ENCODE measurements around the gene SMG7.

Gene SMG7

GRCh38 chr1:183516725-183517124 is 44.4 kb downstream of the SMG7 start:
- DNase-seq: no peak

GRCh38 chr1:183517401-183517800 is 45.1 kb downstream of the SMG7 start:
- DNase-seq: no peak

DNA sequence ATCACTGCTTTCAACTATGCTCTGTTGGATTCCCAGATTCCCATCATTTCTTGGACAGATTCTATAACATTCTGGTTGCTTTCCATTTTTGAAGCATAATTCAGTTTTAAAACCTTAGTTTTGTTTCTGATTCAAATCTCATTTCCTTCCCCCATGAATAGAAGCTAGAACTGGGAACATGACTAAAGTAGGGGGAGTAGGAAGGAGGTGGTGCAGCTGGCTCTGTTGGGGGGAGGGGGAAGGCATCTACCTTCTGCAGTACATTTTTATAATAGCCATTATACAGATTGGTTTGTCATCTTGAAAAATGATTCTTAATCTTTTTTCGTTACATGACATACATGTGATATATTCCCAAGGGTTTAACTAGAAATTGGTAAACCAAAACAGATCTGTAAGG is 48.1 kb downstream of the SMG7 start:
- DNase-seq: no peak

GRCh38 chr1:183522104-183522503 is 49.8 kb downstream of the SMG7 start:
- DNase-seq: no peak

DNA sequence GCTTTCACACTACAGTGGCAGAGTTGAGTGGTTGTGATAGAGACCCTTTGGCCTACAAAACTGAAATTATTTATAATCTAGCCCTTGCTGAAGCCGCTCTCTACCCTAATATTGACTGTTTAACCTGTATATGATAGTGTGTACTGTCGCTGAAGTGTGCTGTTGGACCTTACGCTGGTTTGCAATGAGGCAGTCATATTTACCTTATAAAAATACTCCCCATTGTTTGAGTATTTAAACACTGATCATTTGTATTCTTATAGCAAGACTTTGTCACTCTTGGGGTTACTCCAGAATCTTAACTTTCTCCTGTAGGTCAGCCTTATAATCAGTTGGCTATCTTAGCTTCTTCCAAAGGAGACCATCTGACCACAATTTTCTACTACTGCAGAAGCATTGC is 56.3 kb downstream of the SMG7 start:
- no peak for DNase-seq

GRCh38 chr1:183533617-183534174 is 61.4 kb downstream of the SMG7 start:
- DNase-seq: no peak

- DNase-seq: no peak
These were observed 65.1 kb downstream of the SMG7 start for GRCh38 chr1:183537405-183537804.

DNA sequence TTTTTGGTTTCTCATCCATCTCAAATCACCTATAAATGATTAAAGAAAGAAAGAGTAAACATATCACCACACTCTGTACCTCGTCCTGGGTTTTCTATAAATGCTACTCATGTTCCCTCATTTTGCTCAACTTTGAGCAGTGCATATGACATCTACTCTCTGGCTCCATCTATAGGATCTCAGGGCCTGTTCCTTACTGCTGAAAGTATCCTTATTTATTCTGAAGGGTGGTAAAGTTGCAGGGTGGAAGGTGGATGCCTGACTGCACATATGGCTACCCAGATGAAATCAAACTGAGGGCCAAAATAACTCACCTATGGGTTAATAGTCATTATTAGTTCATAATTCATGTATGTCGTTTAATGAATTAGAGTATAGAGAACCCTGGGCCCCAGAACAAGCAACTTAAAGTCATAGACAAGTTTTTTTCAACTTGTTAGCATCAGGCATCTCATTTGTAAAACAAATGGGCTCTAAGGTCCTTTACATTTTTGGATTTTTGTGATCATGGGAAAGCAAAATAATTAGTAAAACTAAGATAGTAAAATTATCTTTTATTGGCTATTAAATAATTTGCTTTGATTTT is 71.4 kb downstream of the SMG7 start:
- DNase-seq: peak in 1 of 2 experiments; percentile 31

DNA sequence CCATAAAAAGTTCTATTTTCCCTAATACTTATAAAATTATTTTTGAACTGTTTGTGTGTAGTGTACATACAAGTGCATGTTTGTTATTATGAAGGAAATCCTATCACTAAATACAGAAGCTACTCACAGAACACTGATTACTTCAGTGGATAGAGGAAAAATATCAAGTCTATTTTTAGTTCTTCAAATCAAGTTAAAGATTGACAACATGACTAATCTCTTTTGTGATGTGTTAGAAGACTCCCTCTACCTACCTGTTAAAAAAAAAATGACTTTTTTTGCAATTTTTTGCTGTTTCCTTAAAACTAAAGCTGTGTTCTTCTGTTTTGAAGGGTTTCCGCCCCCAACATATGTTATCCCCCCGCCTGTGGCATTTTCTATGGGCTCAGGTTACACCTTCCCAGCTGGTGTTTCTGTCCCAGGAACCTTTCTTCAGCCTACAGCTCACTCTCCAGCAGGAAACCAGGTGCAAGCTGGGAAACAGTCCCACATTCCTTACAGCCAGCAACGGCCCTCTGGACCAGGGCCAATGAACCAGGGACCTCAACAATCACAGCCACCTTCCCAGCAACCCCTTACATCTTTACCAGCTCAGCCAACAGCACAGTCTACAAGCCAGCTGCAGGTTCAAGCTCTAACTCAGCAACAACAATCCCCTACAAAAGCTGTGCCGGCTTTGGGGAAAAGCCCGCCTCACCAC is 72.4 kb downstream of the SMG7 start:
- peak in 1 of 2 experiments; percentile 4 for DNase-seq

DNA sequence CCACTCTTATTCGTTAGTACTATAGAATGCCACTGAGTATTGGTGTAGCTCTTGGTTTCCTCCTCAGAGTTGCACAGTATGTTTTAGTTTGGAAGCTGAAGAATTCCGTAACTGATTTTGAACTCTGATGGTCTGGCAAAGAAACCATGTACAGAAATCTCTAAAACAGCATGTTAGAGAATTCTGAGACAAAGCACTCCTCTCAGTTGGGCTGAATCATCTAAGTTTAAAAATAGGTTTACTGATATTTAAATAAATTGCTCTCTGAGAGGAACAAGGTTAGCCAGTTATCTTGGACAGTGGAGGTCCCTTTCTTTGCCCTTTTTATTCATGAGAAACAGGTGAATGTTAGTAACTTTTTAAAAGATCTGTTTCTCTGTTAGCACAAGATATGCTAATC is 74.1 kb downstream of the SMG7 start:
- no peak for DNase-seq

DNA sequence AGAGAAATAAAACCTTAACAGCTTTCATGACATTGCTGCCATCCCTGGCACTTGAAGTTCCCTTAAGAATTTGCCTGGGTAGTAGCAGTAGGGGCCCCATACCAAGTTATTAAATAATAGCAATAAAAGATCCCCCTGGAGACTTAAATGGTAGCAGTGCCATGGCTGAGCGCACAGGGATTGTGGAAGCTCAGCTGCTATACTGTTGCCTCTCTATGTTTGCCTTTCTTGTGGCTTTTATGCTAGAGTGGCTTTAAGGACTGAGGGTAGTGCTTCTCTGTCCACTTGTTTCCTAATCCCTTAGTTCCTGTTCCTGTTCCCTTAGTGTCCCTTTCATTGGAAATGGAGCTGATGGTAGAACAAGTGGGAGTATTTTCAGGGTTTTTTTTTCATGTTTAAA is 75.8 kb downstream of the SMG7 start:
- DNase-seq: peak; percentile 31 to 46

DNA sequence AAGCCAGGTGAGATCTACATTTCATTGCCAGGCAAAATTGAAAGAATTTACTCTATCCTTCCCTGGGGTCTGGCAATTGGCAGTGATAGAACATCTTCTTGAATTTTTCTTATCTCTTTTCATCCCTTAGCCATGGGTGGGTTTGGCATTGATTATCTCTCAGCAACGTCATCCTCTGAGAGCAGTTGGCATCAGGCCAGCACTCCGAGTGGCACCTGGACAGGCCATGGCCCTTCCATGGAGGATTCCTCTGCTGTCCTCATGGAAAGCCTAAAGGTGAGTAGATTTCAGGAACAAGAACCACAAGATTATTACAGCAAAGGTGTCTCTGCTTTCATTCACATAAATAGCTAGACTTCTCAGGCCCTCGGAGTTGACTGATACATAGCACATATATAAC is 78.6 kb downstream of the SMG7 start:
- DNase-seq: peak in 1 of 2 experiments; percentile 24

- DNase-seq: no peak
These were observed 79.6 kb downstream of the SMG7 start for GRCh38 chr1:183551924-183552323.

GRCh38 chr1:183552441-183552840 is 80.1 kb downstream of the SMG7 start:
- DNase-seq: no peak

GRCh38 chr1:183552891-183553290 is 80.6 kb downstream of the SMG7 start:
- DNase-seq: no peak

DNA sequence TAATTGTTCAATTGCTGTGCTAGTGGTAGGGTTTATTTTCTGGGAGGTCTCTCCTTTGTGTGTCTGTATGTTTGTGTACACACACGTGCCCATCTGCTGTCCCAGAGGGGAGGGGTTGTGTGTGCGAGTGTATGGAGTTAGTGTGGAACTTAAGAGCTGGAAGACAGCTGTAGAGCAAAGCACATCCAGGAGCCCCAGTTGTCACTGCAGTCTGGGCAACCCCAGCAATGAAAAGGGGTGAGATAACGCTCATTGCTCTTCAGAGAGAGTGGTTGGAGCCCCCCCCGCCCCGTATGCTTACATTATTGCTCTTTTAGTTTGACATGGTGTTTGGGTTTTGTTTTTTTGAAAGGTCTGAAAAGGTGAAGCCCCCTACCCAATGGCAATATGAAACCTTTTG is 81.0 kb downstream of the SMG7 start:
- no peak for DNase-seq

DNA sequence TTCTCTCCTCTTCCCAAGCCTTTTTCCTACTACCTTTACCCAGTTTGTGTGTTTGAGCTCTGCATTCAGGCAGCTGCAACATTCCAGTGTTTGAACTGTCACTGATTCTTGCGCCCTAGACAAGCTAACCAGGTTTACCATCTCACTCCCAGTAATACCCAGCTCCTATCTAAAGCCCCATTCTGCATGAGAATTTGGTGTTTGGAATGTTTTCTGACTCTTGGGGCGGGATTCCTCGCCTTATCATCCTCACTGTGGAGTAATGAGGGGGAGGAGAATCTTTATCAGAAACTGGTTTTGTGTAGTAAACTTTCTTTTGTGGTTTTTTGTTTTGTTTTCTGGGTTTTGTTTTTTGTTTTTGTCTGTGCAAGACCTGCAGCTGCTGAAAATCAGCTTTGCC is 81.5 kb downstream of the SMG7 start:
- DNase-seq: no peak

GRCh38 chr1:183554577-183554976 is 82.3 kb downstream of the SMG7 start:
- no peak for DNase-seq

DNA sequence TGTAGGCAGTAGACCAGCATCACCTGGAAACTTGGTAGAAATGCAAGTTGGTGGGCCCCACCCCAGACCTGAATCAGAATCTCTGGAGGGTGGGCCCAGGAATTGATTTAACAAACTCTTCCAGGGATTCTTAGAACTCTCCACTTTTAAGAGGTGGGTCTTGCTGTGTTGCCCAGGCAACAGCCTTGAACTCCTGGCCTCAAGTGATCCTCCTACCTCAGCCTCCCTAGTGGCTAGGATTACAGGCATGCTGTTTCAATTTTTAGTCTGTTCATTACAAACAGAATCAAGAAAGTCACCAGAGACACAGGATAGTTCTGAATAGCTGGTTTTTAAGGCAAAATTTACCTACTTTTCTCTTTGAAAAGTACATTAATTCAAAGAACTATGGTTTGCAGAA is 86.8 kb downstream of the SMG7 start:
- DNase-seq: no peak

DNA sequence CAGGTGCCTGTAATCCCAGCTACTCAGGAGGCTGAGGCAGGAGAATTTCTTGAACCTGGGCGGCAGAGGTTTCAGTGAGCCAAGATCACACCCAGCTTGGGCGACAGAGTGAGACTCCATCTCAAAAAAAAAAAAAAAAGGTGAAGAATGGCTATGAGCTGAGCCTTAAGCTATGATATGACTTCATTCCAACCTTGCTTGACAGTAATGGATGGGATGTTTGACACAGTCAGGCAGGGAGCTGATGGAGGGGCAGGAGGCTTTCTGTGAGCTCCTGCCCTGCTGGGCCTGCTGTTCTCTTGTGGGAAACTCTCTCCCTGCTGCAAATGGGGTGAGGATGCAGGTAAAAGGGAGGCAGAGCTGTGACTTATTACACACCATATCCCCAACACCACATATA is 90.4 kb downstream of the SMG7 start:
- no peak for DNase-seq

GRCh38 chr1:183565261-183565660 is 93.0 kb downstream of the SMG7 start:
- no peak for DNase-seq

DNA sequence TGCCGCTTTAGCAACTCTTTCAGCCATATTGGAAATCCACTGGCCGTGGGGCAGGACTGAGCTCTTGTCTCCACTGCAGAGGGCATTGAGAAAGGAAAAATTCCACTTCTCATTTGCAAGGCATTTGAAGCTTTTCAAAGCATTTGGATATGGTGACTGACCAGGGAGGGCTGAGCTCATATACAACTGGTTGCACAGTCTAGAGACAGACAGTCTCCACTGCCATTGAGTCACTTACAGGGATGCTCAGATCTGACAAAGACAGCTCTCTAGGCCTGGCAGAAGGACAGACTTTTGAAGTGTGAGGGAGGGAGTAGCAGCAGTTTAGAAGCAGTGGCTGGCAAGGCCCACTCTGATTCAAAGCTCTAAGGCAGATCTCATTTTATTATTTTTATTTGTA is 93.7 kb downstream of the SMG7 start:
- no peak for DNase-seq

GRCh38 chr1:183567584-183567983 is 95.3 kb downstream of the SMG7 start:
- peak; percentile 10 to 18 for DNase-seq

DNA sequence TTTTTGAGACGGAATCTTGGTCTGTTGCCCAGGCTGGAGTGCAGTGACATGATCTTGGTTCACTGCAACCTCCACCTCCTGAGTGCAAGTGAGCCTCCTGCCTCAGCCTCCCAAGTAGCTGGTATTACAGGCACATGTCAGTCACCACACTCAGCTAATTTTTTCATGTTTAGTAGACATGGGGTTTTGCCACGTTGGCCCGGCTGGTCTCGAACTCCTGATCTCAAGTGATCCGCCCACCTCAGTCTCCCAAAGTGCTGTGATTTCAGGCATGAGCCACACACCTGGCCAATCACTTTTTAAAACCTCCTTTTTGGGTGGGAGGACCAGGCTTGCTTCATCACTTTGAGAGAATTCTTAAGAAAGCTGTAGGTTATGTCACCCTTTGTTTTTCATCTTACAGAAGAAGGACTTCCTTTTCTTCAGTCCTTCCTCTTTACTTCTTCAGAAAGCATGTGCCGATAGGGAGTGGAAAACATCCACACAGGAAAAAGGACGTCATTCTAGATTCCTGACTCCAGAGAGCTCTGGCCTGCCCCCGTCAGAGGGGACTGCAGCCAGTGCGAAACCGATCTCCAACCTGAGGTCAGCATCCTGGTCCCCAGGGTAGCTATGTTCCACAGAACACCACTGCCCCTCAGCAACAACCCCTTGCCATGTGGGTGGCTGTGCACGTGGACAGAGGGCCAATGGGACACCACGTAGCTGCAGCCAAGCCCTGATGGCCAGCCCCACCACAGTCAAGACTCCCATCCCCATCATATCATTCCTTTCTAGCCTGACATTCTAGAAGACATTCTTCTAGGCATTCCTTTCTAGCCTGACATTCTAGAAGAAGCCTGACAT is 96.1 kb downstream of the SMG7 start:
- no peak for DNase-seq

Data from SHP77 (cell line).